Prostate gland (tissue), 2 donors: ENCODE measurements around the gene ABI3BP.

ENCODE experiments used
- POLR2A ChIP-seq: fragments of 450-650 bp; IDR thresholded peaks from one replicate; pipeline ENCODE4 v1.6.1; 2016; ENCODE audit warnings: antibody characterized with exemption, mild to moderate bottlenecking
- TF ChIP-seq, protein P1 (sequence below), 4 experiments: fragments of 200-600 bp in 2 of 4; fragments of 450-650 bp in 2 of 4; sonication (generic) in 2 of 4; IDR thresholded peaks; 1 replicate in 3 of 4; 2 replicates in 1 of 4; pipeline ENCODE4 v1.5.1; 2016 to 2019; ENCODE audit warnings: antibody characterized with exemption in 4 of 4, mild to moderate bottlenecking in 2 of 4, moderate library complexity in 2 of 4

DNA sequence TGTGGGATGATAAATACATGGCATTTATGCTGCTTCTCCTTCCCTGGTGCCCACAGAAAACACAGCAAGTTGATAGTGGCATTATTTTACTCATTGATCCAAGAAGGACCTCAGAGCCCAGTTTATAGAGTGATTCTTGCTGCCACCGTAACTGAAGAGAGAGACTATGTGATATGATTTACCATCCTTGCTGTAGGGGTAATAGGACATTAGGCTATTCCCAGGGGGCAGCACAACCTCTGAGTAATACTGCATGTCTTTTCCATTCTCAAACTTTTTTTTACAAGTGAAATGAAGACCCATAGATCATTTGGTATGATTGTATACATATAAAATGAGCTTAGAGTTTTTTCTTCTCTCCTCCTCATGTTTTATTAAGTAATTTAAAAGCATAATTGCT, 136.4 kb downstream of the ABI3BP start:
- TF ChIP-seq, protein P1, sequence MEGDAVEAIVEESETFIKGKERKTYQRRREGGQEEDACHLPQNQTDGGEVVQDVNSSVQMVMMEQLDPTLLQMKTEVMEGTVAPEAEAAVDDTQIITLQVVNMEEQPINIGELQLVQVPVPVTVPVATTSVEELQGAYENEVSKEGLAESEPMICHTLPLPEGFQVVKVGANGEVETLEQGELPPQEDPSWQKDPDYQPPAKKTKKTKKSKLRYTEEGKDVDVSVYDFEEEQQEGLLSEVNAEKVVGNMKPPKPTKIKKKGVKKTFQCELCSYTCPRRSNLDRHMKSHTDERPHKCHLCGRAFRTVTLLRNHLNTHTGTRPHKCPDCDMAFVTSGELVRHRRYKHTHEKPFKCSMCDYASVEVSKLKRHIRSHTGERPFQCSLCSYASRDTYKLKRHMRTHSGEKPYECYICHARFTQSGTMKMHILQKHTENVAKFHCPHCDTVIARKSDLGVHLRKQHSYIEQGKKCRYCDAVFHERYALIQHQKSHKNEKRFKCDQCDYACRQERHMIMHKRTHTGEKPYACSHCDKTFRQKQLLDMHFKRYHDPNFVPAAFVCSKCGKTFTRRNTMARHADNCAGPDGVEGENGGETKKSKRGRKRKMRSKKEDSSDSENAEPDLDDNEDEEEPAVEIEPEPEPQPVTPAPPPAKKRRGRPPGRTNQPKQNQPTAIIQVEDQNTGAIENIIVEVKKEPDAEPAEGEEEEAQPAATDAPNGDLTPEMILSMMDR (IDR thresholded peaks at IDR 0.05), result no peak
- no peak for TF ChIP-seq POLR2A
